ENCODE results near the gene MED14. TPM values are rescaled to one million over a fixed set of nuclear protein-coding genes. Genes with fewer than 3 reads are reported as not detected.
"Not testable (repeated sequence)": the region's sequence is repeated elsewhere in the genome, so short reads cannot be mapped to it uniquely, and the experiment has no call there.

MED14 gene
- total RNA-seq, 4 donors from 2014 or later: 12.6 to 125 (median 46.8) TPM

GRCh38 chrX:40746521-40746920, 11.2 kb upstream of the MED14 start:
- Histone ChIP-seq H3K9me3 (no peaks in the 10 kb centered on the region), H3K27me3 (peaks cover 0 to 6% of the 10 kb centered on the region in 2 donors), H3K27ac (no peak overlapping the region), H3K36me3 (no peaks in the 10 kb centered on the region), H3K4me3 (no peak overlapping the region), H3K4me1 (no peaks in the 10 kb centered on the region)
- no peak for DNase-seq
- TF ChIP-seq POLR2A (IDR thresholded peaks at IDR 0.05): no peak
- no peak for TF ChIP-seq CTCF (IDR thresholded peaks at IDR 0.05)
- intact Hi-C loops (cut with DNase I; ENCODE audit: low total_unique reads): no loop called here

- TF ChIP-seq CTCF (IDR thresholded peaks at IDR 0.05): no peak
- TF ChIP-seq POLR2A (IDR thresholded peaks at IDR 0.05): no peak
- Histone ChIP-seq H3K27me3 (peaks cover 0 to 8% of the 10 kb centered on the region in 2 donors), H3K4me3 (peak overlapping the region; percentile 73 to 77), H3K4me1 (no peaks in the 10 kb centered on the region), H3K36me3 (no peaks in the 10 kb centered on the region), H3K27ac (peak overlapping the region; percentile 92), H3K9me3 (no peaks in the 10 kb centered on the region)
- DNase-seq: no peak
- intact Hi-C loops (cut with DNase I; ENCODE audit: low total_unique reads): no loop called here
These were observed 796 bp upstream of the MED14 start for GRCh38 chrX:40736170-40736505.

GRCh38 chrX:40734971-40735324, 394 bp downstream of the MED14 start:
- Histone ChIP-seq H3K4me1 (no peaks in the 10 kb centered on the region), H3K4me3 (peak overlapping the region; percentile 73 to 77), H3K27me3 (peaks cover 0 to 8% of the 10 kb centered on the region in 2 donors), H3K36me3 (no peaks in the 10 kb centered on the region), H3K27ac (peak overlapping the region; percentile 92), H3K9me3 (no peaks in the 10 kb centered on the region)
- DNase-seq: peak; percentile 18 to 36
- intact Hi-C loops (cut with DNase I; ENCODE audit: low total_unique reads): no loop called here
- no peak for TF ChIP-seq CTCF (IDR thresholded peaks at IDR 0.05)
- TF ChIP-seq POLR2A (IDR thresholded peaks at IDR 0.05): no peak

GRCh38 chrX:40733706-40734105, 1.6 kb downstream of the MED14 start:
- H3K4me3 ChIP-seq: no peak overlapping the region
- TF ChIP-seq POLR2A (IDR thresholded peaks at IDR 0.05): no peak
- no peak for TF ChIP-seq CTCF (IDR thresholded peaks at IDR 0.05)

GRCh38 chrX:40732499-40732898, 2.8 kb downstream of the MED14 start:
- H3K4me1 ChIP-seq; H3K4me3 ChIP-seq; H3K27ac ChIP-seq; intact Hi-C loops (cut with DNase I; ENCODE audit: low total_unique reads); DNase-seq; H3K9me3 ChIP-seq; H3K27me3 ChIP-seq; H3K36me3 ChIP-seq: not testable (repeated sequence)

More at GRCh38 chrX:40733706-40734105, 1.6 kb downstream of the MED14 start:
- Histone ChIP-seq H3K4me1 (no peaks in the 10 kb centered on the region), H3K27ac (no peak overlapping the region), H3K27me3 (peaks cover 0 to 5% of the 10 kb centered on the region in 2 donors), H3K36me3 (no peaks in the 10 kb centered on the region), H3K9me3 (no peaks in the 10 kb centered on the region)
- intact Hi-C loops (cut with DNase I; ENCODE audit: low total_unique reads): no loop called here
- DNase-seq: no peak
